Mucosa of gallbladder (tissue), 1 donor: Measurements from ENCODE around the gene SLC38A1. TPM values are rescaled to one million over a fixed set of nuclear protein-coding genes. Genes with fewer than 3 reads are reported as not detected.
"Not testable (repeated sequence)": the region's sequence is repeated elsewhere in the genome, so short reads cannot be mapped to it uniquely, and the experiment has no call there.

ENCODE experiments used
- DNase-seq: peaks from one replicate; pipeline ENCODE4 v3.0.0-alpha.2; 2020; ENCODE audit warnings: low spot score
- total RNA-seq: library from RNA; stranded (reverse); gene quantifications from one replicate; pipeline ENCODE4 v1.2.1, GENCODE V29; 2021
- donor health status: DM: no; HTN: no; CAD: no.

The SLC38A1 gene
- total RNA-seq, 1 donor from 2014 or later: 70.2 TPM

DNA sequence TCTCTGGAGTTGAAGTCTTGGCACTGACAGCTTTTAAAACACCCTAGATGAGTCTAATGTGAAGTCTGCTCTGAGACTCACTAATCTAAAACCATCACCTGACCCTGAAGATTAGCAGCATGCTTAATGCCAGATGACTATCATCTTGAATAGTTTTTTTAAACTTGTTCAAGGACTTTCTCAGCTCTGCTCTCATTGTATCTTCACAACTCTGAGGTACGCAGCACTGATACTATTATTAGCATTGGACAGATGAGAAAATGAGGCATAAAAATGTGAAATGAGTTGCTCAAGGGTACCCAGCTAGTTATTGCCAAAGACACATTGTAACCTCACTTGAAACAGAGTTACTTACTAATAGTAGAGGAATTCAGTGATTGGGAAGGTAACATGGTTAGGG lies 4.8 kb downstream of the SLC38A1 start:
- DNase-seq: no peak

DNA sequence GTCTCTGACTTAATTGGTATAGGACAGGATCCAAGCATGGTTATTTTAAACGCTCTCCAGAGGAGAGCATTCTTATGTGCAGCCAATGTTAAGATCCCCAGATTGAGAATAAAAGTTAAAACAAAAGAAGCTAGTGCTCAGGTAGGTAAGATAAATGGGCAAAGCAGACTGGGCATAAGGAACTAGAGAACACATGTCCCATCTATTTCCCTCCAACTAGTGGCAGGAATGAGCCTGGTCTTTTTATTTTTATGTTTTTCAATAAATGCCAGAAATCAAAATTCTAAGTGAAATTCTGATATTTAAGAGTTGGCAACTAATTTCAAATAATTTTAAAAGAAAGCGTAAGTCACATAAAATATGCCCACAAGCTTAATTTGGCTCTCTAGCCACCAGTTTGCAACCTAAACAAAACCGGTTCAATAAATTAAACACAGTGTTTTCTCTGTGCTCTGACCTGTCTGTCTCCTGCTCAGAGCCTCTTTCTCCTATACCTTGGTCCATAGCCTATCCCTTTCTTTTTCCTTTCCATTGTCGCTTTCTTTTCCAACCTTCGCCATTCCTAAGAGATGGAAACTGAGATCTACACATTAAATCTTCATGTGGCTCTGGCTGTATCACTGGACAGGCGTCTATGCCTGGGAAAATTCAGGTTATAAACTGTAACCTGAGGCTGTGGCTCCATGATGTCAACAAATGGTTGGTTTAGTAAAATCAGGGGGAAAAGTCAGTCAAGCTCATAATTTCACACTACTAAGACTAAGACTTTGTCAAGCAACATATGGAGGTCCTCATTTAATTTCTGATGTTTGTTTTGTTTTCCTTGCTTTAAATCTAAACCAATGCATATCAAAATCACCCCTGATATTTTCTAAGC lies 5.5 kb downstream of the SLC38A1 start:
- no peak for DNase-seq

DNA sequence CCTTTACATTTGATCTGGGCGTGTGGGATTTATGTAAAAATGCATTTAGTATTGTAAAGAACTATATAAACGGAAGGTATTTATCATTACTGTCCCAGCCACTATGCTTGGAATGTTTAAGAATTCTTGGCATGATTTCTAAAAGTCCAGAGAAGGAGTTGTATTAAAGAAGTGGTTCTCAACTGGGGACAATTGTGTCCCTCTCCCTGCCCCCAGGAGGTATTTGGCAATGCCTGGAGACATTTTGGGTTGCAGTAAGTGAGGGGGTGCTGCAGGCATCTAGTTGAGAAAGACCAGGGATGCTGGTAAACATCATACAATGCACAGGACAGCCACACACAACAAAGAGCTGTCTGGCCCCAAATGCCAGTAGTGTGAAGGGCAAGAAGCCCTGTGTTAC lies 7.2 kb downstream of the SLC38A1 start:
- no peak for DNase-seq

GRCh38 chr12:46260913-46261476 lies 7.8 kb downstream of the SLC38A1 start:
- no peak for DNase-seq

GRCh38 chr12:46260124-46260912 lies 8.5 kb downstream of the SLC38A1 start:
- DNase-seq: no peak

- no peak for DNase-seq
Measured at GRCh38 chr12:46259713-46260112, 9.1 kb downstream of the SLC38A1 start.

DNA sequence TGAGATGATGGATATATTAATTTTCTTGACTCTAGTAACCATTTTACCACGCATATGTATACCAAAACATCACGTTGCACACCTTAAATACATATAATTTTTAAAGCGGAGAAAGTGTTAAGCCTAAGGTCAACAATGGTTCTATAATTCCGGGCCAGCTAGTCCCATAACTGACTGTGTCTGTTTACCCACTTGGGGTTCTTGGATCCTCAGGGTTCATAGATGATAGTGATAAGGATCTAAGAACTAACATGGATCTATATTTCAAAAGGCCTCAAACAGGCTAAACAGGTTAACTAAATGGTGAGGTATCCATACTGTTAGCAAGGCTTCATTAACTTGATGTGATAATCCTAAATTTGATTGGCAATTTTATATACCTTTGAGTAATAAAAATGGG lies 9.8 kb downstream of the SLC38A1 start:
- no peak for DNase-seq

- DNase-seq: no peak
Measured at GRCh38 chr12:46258129-46258528, 10.7 kb downstream of the SLC38A1 start.

- no peak for DNase-seq
Measured at GRCh38 chr12:46256942-46257341, 11.9 kb downstream of the SLC38A1 start.

- DNase-seq: no peak
Measured at GRCh38 chr12:46253544-46254162, 15.2 kb downstream of the SLC38A1 start.

- not testable (repeated sequence) for DNase-seq
Measured at GRCh38 chr12:46251994-46252393, 16.8 kb downstream of the SLC38A1 start.

GRCh38 chr12:46249960-46250359 lies 18.9 kb downstream of the SLC38A1 start:
- DNase-seq: not testable (repeated sequence)

- no peak for DNase-seq
Measured at GRCh38 chr12:46246021-46246700, 22.7 kb downstream of the SLC38A1 start.

DNA sequence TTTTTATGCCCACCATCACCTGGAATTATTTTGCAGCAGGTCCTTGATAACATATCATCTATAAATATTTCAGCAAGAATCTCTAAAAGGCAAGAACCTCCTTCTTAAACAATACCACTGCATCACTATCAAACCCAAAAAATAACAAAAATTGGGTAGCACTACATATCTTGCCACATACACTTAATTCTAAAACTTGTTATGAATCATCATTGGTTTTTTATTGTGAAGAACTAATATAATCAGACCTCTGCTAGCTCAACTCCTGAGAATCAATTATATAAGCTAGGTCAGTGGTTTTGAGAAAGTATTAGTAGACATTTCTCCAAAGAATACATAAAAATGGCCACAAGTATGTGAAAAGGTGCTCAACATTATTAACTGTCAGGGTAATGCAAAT lies 23.8 kb downstream of the SLC38A1 start:
- no peak for DNase-seq

DNA sequence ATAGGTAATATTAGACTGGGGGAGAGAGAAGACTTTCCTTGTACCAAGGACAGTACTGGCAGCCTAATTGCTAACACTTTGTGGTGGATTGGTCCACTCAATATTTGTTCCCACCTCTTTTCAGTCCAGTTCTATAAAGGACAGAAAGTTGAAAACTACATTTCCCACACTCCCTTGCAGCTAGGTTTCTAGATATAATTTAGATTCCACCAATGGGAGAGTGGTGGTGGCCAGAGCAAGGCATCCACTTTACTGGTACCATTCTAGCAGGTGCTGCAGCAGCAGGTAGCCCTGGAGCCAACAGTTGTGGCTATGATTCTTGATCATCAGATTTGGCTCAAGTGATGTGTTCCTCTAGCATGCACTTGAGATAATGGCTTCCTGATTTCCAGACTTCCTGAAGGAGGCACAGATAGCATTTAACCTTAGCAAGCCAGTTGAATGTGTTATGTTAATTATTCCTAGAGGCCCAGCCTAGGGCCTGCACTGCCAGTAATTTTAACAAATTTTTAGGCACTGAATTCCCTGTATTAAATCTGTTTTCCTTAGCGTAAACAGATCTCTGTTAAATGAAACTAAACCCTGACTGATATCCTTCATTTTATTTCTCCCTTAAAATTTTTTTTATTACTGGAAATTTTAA lies 24.4 kb downstream of the SLC38A1 start:
- no peak for DNase-seq

GRCh38 chr12:46242569-46242968 lies 26.3 kb downstream of the SLC38A1 start:
- DNase-seq: no peak

GRCh38 chr12:46240436-46240835 lies 28.4 kb downstream of the SLC38A1 start:
- DNase-seq: no peak

- no peak for DNase-seq
Measured at GRCh38 chr12:46238821-46239220, 30.0 kb downstream of the SLC38A1 start.

DNA sequence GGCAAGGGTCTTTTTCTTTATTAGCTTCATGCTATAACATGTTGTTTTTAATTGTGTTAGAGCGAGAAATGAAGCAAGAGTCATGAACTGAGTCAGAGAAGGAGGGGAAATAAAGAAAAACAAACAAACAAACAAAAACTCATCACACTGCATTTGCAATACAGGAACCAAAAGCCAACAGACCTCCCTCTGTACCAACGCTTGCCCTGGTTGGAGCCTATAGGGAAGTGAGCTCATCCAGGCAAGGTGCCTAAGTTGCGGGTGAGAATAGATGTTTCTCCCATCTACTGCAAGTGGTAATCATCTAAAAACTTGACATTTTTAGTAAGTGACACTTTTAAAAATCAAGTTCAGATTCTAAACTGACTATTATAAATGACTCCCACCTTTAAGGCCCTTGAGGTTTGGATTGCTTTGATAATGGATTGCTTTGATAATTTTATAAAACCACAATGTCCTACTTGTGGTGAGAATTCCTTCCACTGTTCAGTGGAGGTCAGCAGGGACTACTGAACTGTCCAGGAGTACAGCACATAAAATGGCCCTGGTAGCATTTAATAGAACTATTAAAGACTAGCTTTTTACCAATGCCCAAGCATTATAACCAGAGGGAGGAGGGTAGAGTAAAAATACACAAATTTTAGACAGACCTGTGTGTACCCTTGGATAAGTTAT lies 31.3 kb downstream of the SLC38A1 start:
- no peak for DNase-seq

GRCh38 chr12:46234000-46234399 lies 34.8 kb downstream of the SLC38A1 start:
- DNase-seq: no peak
